Activated CD4-positive, alpha-beta T cell treated with anti-CD3 and anti-CD28 coated beads for 36 hours (primary cell): ENCODE results near the gene CMTM5. TPM values are rescaled to one million over a fixed set of nuclear protein-coding genes. Genes with fewer than 3 reads are reported as not detected.

Experiments
- ATAC-seq: fragments of 200-7000 bp; cut with Tn5 transposase; one replicate; pipeline ENCODE4 v1.10.0; 2021; ENCODE audit warnings: mild to moderate bottlenecking, moderate library complexity
- CTCF ChIA-PET: fragments of 350-600 bp; sonication (Branson Sonifier 250); formaldehyde crosslinking; loops from one replicate; lab custom pipeline; 2021; ENCODE audit warnings: antibody characterized with exemption; lab: Charles Lee
- POLR2A ChIA-PET: fragments of 350-600 bp; sonication (Branson Sonifier 250); formaldehyde crosslinking; loops from one replicate; lab custom pipeline; 2021; ENCODE audit warnings: antibody characterized with exemption, inconsistent platforms; lab: Charles Lee
- DNase-seq: peaks from one replicate; pipeline ENCODE4 v3.0.0-alpha.2; 2020
- H3K27ac Mint-ChIP-seq: one replicate; pipeline ENCODE4 v1.8.0; 2021; ENCODE audit warnings: mixed read lengths
- H3K27me3 Mint-ChIP-seq: one replicate; pipeline ENCODE4 v1.8.0; 2021; ENCODE audit warnings: mixed read lengths
- H3K36me3 Mint-ChIP-seq: one replicate; pipeline ENCODE4 v1.8.0; 2021; ENCODE audit warnings: low read depth, mixed read lengths
- H3K4me1 Mint-ChIP-seq: one replicate; pipeline ENCODE4 v1.8.0; 2021; ENCODE audit warnings: mixed read lengths
- H3K4me3 Mint-ChIP-seq: one replicate; pipeline ENCODE4 v1.8.0; 2021; ENCODE audit warnings: mild to moderate bottlenecking, moderate library complexity, mixed read lengths
- H3K9me3 Mint-ChIP-seq: one replicate; pipeline ENCODE4 v1.8.0; 2021; ENCODE audit warnings: low read depth, mixed read lengths
- intact Hi-C, 2 experiments: fragments of 100-400 bp; cut with DNase I in 1 of 2; cut with micrococcal nuclease in 1 of 2; formaldehyde crosslinking; loops; one replicate each; pipeline versions ENCODE4 v1.14.2 to v1.15.1; 2022 to 2024; cut with DNase I, micrococcal nuclease
- total RNA-seq, 2 experiments: library from RNA; stranded (reverse); gene quantifications; one replicate each; pipeline ENCODE4 v1.2.3, GENCODE V29; 2021

Gene CMTM5
- total RNA-seq, 2 experiments from 2014 or later, result not detected

GRCh38 chr14:23402296-23403138 lies 25.7 kb downstream of the CMTM5 start:
- DNase-seq, result no peak
- ChIA-PET POLR2A (no interaction called here), CTCF (interaction anchor here (0.6 kb wide), 2 partner anchors 65 to 1846 kb away, joined by 4 to 5 read pairs; no protein-coding TSS in a partner anchor)
- no peak overlapping the region for H3K4me3 Mint-ChIP-seq
- peaks cover 3% of the 10 kb centered on the region for H3K27me3 Mint-ChIP-seq
- no peak overlapping the region for H3K27ac Mint-ChIP-seq
- H3K4me1 Mint-ChIP-seq, result no peaks in the 10 kb centered on the region
- H3K36me3 Mint-ChIP-seq, result no peaks in the 10 kb centered on the region
- no peak for ATAC-seq
- no peaks in the 10 kb centered on the region for H3K9me3 Mint-ChIP-seq
- intact Hi-C loops, result no loop called here

DNA sequence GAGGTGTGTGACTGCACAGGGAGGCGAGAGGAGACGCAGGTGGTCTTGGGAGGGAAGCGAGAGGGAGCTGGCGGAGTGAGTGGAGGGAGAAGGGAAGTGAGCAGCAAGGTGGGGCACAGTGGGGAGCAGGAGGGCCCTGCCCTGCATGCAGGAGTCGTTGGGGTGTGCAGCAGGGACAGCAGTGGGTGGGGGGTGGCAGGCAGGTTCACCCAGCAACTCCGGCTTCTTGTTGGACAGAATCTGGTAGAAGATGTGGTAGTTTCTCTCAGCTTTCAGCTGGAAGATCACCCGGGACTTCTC lies 26.2 kb downstream of the CMTM5 start:
- DNase-seq (no peak), ATAC-seq (no peak)
- H3K4me3 Mint-ChIP-seq, result no peak overlapping the region
- ChIA-PET CTCF (interaction anchor here (0.6 kb wide), 2 partner anchors 65 to 1847 kb away, joined by 4 to 5 read pairs; no protein-coding TSS in a partner anchor), POLR2A (no interaction called here)
- no peaks in the 10 kb centered on the region for H3K36me3 Mint-ChIP-seq
- no peaks in the 10 kb centered on the region for H3K9me3 Mint-ChIP-seq
- H3K27ac Mint-ChIP-seq, result no peak overlapping the region
- H3K27me3 Mint-ChIP-seq, result peaks cover 3% of the 10 kb centered on the region
- no peaks in the 10 kb centered on the region for H3K4me1 Mint-ChIP-seq
- intact Hi-C loops, result no loop called here

GRCh38 chr14:23403908-23404307 lies 27.1 kb downstream of the CMTM5 start:
- H3K27ac Mint-ChIP-seq, result no peak overlapping the region
- no peaks in the 10 kb centered on the region for H3K36me3 Mint-ChIP-seq
- intact Hi-C loops, result no loop called here
- no peaks in the 10 kb centered on the region for H3K4me1 Mint-ChIP-seq
- DNase-seq (no peak), ATAC-seq (no peak)
- H3K9me3 Mint-ChIP-seq, result no peaks in the 10 kb centered on the region
- H3K27me3 Mint-ChIP-seq, result peaks cover 3% of the 10 kb centered on the region
- POLR2A ChIA-PET, result no interaction called here
- CTCF ChIA-PET, result no interaction called here
- H3K4me3 Mint-ChIP-seq, result no peak overlapping the region

- intact Hi-C loops, result no loop called here
These were observed 27.6 kb downstream of the CMTM5 start for GRCh38 chr14:23404331-23404900.

DNA sequence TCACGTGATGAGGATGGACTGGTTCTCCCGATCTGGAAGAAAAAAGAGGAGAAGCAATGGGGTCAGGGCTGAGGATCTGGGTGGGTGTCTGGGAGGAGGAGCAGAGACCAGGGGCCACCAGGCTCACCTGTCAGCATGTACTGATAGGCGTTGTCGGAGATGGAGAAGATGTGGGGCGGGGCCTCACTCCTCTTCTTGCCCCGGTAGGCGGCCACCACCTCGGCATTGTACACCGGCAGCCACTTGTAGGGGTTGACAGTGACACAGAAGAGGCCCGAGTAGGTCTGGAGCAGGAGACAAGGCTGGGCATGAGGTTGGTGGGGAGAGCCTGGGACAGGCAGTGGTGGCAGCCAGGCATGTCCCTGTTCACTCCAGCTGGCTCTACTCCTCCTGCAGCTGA lies 28.2 kb downstream of the CMTM5 start:
- H3K36me3 Mint-ChIP-seq, result no peaks in the 10 kb centered on the region
- CTCF ChIA-PET, result interaction anchor here (0.6 kb wide), 1 partner anchor 379 kb away, joined by 3 read pairs; no protein-coding TSS in a partner anchor

More at GRCh38 chr14:23404331-23404900, 27.6 kb downstream of the CMTM5 start:
- POLR2A ChIA-PET, result no interaction called here
- CTCF ChIA-PET, result interaction anchor here (0.6 kb wide), 1 partner anchor 380 kb away, joined by 3 read pairs; no protein-coding TSS in a partner anchor
- Mint-ChIP-seq H3K9me3 (no peaks in the 10 kb centered on the region), H3K27ac (no peak overlapping the region), H3K4me3 (no peak overlapping the region), H3K4me1 (no peaks in the 10 kb centered on the region), H3K27me3 (peaks cover 3% of the 10 kb centered on the region), H3K36me3 (no peaks in the 10 kb centered on the region)
- DNase-seq (no peak), ATAC-seq (no peak)

GRCh38 chr14:23405516-23406025 lies 28.7 kb downstream of the CMTM5 start:
- H3K4me3 Mint-ChIP-seq, result no peak overlapping the region
- POLR2A ChIA-PET, result no interaction called here
- intact Hi-C loops, result no loop called here
- peaks cover 3% of the 10 kb centered on the region for H3K27me3 Mint-ChIP-seq
- H3K4me1 Mint-ChIP-seq, result no peaks in the 10 kb centered on the region
- CTCF ChIA-PET, result no interaction called here
- H3K9me3 Mint-ChIP-seq, result no peaks in the 10 kb centered on the region
- DNase-seq (no peak), ATAC-seq (no peak)
- no peak overlapping the region for H3K27ac Mint-ChIP-seq
- H3K36me3 Mint-ChIP-seq, result no peaks in the 10 kb centered on the region

More for the DNA sequence above, 28.2 kb downstream of the CMTM5 start:
- H3K4me3 Mint-ChIP-seq, result no peak overlapping the region
- intact Hi-C loops, result no loop called here
- H3K4me1 Mint-ChIP-seq, result no peaks in the 10 kb centered on the region
- no peak for ATAC-seq
- no peaks in the 10 kb centered on the region for H3K9me3 Mint-ChIP-seq
- H3K27me3 Mint-ChIP-seq, result peaks cover 3% of the 10 kb centered on the region
- POLR2A ChIA-PET, result no interaction called here
- peak overlapping the region; percentile 20 for H3K27ac Mint-ChIP-seq
- no peak for DNase-seq

- POLR2A ChIA-PET, result no interaction called here
These were observed 29.4 kb downstream of the CMTM5 start for GRCh38 chr14:23406244-23406643.

DNA sequence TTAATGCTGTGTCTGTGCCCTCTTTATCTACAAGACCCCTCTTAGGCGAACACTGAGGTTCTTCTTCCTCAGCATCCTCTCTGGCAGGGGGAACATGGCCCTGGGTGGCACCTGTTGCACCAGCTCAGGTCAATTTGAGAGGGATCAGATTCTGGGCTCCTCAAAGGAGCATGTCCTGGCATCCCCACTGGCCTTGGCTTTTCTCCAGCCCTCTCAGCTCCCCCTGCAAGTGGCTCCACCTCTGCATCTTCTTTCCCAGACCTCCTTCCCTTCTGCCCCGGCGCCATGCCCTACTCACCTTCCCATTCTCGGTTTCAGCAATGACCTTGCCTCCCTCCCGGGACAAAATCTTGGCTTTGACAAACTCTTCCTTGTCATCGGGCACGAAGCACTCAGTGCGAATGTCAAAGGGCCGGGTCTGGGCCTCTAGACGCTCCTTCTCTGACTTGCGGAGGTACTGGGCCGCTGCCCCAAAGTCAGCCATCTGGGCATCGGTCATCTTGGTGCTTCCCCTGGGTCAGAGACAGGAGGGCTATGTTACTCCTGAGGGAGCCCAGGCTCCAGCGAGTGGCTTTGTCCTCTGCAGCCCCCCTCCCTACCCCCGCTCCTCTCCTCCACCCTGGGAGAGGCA lies 30.0 kb downstream of the CMTM5 start:
- Mint-ChIP-seq H3K9me3 (no peaks in the 10 kb centered on the region), H3K4me1 (no peaks in the 10 kb centered on the region), H3K4me3 (no peak overlapping the region), H3K36me3 (no peaks in the 10 kb centered on the region), H3K27ac (no peak overlapping the region), H3K27me3 (peaks cover 3% of the 10 kb centered on the region)
- intact Hi-C loops, result no loop called here
- POLR2A ChIA-PET, result no interaction called here
- DNase-seq, result no peak
- no peak for ATAC-seq
- CTCF ChIA-PET, result interaction anchor here (1.1 kb wide), 1 partner anchor 86 kb away, joined by 6 read pairs; the partner anchor contains the start of gene PABPN1

More at GRCh38 chr14:23406244-23406643, 29.4 kb downstream of the CMTM5 start:
- intact Hi-C loops, result no loop called here
- no peak overlapping the region for H3K4me3 Mint-ChIP-seq
- no peaks in the 10 kb centered on the region for H3K36me3 Mint-ChIP-seq
- no peak overlapping the region for H3K27ac Mint-ChIP-seq
- H3K4me1 Mint-ChIP-seq, result no peaks in the 10 kb centered on the region
- H3K27me3 Mint-ChIP-seq, result peaks cover 3% of the 10 kb centered on the region
- DNase-seq (no peak), ATAC-seq (no peak)
- no peaks in the 10 kb centered on the region for H3K9me3 Mint-ChIP-seq
- CTCF ChIA-PET, result interaction anchor here (1.1 kb wide), 1 partner anchor 85 kb away, joined by 6 read pairs; the partner anchor contains the start of gene PABPN1

- DNase-seq (no peak), ATAC-seq (no peak)
- H3K27ac Mint-ChIP-seq, result no peak within 1 kb of the TSS
- peaks cover 3% of the 10 kb centered on the region for H3K27me3 Mint-ChIP-seq
- intact Hi-C loops, result no loop called here
- no peaks in the 10 kb centered on the region for H3K4me1 Mint-ChIP-seq
- POLR2A ChIA-PET, result no interaction called here
- CTCF ChIA-PET, result no interaction called here
- no peaks in the 10 kb centered on the region for H3K9me3 Mint-ChIP-seq
- no peaks in the 10 kb centered on the region for H3K36me3 Mint-ChIP-seq
- H3K4me3 Mint-ChIP-seq, result no peak within 1 kb of the TSS
These were observed 30.9 kb downstream of the CMTM5 start, which contains the start of gene MYH6 for GRCh38 chr14:23407516-23408306. TSS of gene MYH6 (minus strand) at chr14:23408273. CDS start at chr14:23407223, 1,050 bp downstream.

DNA sequence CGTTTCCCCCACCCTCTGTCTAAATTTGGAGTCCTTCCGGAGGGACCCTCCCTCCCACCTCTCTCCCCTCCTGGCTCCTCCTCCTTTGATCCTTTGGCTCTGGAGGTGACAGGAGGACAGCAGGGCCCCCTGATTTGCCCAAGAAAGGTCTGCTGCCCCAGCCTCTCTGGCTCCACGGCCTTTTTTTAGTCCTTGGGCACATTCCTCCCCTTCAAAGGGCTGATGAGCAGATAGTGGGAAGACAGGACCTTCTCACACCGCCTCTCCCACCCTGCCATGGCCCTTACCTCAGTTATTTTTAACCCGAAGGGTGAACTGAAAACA lies 31.4 kb downstream of the CMTM5 start:
- ChIA-PET CTCF (no interaction called here), POLR2A (no interaction called here)
- H3K27me3 Mint-ChIP-seq, result peaks cover 3% of the 10 kb centered on the region
- DNase-seq (no peak), ATAC-seq (no peak)
- no peak overlapping the region for H3K4me3 Mint-ChIP-seq
- no peaks in the 10 kb centered on the region for H3K4me1 Mint-ChIP-seq
- intact Hi-C loops, result no loop called here
- no peak overlapping the region for H3K27ac Mint-ChIP-seq
- no peaks in the 10 kb centered on the region for H3K36me3 Mint-ChIP-seq
- H3K9me3 Mint-ChIP-seq, result no peaks in the 10 kb centered on the region

DNA sequence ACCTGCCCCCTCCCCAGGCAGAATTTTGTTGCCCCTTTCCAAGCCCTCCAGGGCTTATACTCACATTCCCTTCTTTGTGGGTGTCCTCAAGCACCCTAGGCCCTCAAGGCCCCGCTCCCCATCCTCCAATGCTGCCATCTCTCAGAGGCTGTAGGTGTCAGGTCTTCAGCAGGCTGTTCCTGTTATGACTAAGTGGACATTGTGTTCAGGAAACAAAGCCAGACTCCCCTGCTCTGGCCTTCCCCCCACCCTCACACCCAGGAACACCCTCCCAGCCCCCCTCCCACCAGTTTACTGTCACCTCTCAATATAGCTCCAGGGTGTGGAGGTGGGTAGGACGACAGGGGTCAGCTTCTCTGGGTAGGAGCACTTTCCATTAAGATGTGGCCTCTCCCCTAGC lies 32.6 kb downstream of the CMTM5 start:
- ATAC-seq (peak; percentile 33), DNase-seq (no peak)
- Mint-ChIP-seq H3K36me3 (no peaks in the 10 kb centered on the region), H3K4me1 (no peaks in the 10 kb centered on the region), H3K27ac (no peak overlapping the region), H3K4me3 (no peak overlapping the region), H3K9me3 (no peaks in the 10 kb centered on the region), H3K27me3 (peaks cover 3% of the 10 kb centered on the region)
- intact Hi-C loops, result no loop called here
- POLR2A ChIA-PET, result no interaction called here
- CTCF ChIA-PET, result no interaction called here
